ENCODE data around the gene HCST.

Gene HCST

DNA sequence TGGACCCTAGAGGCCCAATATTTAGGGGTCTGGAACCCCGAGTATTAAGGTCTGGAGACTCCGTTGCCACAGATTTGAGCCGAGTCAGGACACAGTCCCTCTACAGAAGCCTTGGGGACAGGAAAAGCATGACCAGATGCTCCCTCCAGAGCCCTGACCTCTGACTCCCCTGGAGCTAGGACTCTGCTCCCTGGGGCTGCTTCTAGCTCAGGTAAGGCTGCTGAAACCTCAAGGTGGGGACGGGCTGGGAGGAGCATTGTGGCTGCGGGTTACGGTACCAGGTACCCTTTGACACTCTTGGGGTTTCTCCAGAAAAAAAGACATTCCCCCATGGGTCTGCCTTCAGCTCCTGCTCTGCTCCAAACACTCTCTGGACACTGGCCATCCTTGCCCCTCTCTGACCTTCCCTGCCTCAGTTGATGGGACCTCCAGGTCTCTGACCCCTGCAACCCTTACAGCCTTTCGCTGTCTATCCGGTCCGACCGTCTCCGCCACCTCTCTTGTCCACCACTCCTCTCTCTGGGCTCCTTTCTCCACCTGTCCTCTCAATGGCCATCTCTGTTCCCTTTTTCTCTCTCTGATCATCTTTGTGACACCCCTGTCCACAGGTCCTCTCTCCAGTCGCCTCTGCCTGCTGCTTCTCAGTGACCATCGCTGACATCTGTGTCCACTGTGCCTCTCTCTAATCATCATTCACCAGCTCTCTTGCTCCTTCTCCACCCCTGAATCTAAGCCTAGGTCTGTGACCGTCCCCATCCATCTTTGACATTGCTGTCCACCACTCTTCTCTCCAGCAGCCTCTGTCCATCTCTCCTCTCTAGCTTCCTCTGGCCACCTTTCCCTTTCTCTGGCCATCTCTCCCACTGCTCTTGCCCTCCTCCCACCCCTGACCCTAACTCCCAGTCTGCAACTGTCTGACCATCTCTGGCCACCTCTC lies 35.3 kb downstream of the HCST start:
- no peak for DNase-seq (ENCODE audit: low spot score)

DNA sequence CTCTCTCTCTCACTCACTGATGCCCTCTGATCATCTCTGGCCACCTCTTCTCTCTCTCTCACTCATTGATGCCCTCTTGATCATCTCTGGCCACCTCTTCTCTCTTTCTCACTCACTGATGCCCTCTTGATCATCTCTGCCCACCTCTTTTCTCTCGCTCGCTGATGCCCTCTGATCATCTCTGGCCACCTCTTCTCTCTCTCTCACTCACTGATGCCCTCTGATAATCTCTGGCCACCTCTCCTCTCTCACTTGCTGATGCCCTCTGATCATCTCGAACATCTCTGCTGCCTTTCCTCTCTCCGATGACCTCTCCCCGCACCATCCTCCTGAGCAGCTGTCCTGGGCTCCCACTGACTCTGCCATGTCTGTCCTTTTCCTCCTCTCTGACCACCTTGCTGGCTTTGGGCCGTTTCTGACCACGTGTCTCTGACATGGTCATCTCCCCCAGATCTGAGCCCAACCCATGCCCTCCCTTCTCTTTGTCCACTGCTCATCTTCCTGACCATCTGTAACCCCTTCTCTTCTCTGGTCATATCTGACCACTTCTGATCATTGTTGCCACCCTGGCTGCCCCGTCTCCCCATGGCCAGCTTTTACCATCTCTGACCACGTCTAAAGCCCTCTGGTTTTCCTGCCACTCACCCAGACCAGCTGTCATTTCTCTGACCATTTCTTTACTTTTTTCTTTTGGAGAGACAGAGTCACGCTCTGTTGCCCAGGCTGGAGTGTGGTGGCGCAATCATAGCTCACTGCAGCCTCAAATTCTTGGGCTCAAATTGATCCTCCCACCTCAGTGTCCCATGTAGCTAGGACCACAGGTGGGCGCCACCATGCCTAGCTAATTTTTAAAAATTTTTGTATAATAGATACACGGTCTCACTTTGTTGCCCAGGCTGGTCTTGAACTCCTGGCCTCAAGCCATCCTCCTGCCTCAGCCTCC lies 36.2 kb downstream of the HCST start:
- no peak for DNase-seq (ENCODE audit: low spot score)

DNA sequence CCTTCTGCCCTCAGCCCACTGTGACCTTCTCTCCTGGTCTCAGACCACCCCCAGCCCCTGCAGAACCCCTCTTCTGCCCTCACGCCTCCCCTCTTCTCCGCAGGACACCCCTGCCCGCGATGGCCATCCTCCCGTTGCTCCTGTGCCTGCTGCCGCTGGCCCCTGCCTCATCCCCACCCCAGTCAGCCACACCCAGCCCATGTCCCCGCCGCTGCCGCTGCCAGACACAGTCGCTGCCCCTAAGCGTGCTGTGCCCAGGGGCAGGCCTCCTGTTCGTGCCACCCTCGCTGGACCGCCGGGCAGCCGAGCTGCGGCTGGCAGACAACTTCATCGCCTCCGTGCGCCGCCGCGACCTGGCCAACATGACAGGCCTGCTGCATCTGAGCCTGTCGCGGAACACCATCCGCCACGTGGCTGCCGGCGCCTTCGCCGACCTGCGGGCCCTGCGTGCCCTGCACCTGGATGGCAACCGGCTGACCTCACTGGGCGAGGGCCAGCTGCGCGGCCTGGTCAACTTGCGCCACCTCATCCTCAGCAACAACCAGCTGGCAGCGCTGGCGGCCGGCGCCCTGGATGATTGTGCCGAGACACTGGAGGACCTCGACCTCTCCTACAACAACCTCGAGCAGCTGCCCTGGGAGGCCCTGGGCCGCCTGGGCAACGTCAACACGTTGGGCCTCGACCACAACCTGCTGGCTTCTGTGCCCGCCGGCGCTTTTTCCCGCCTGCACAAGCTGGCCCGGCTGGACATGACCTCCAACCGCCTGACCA lies 37.2 kb downstream of the HCST start:
- DNase-seq (ENCODE audit: low spot score) = no peak

DNA sequence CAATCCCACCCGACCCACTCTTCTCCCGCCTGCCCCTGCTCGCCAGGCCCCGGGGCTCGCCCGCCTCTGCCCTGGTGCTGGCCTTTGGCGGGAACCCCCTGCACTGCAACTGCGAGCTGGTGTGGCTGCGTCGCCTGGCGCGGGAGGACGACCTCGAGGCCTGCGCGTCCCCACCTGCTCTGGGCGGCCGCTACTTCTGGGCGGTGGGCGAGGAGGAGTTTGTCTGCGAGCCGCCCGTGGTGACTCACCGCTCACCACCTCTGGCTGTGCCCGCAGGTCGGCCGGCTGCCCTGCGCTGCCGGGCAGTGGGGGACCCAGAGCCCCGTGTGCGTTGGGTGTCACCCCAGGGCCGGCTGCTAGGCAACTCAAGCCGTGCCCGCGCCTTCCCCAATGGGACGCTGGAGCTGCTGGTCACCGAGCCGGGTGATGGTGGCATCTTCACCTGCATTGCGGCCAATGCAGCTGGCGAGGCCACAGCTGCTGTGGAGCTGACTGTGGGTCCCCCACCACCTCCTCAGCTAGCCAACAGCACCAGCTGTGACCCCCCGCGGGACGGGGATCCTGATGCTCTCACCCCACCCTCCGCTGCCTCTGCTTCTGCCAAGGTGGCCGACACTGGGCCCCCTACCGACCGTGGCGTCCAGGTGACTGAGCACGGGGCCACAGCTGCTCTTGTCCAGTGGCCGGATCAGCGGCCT lies 37.9 kb downstream of the HCST start:
- DNase-seq (ENCODE audit: low spot score) = no peak

DNA sequence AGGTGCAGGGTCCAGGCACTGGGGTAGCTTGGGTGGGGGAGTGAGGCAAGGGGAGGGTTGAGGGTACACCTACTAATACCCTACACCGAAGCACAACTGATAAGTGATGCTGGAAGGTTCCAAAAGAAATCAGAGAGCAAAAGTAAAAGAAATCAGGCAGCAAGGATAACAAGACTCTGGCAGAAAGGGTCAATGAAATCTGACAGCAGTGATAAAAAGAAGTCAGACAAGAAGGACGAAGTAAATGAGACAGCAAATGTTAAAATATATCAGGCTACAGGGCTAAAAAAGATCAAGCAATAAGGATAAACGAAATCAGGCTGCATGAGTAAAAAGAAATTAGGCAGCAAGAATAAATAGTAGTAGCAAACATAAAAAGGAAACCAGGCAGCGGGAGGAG lies 38.5 kb downstream of the HCST start:
- no peak for DNase-seq (ENCODE audit: low spot score)

DNA sequence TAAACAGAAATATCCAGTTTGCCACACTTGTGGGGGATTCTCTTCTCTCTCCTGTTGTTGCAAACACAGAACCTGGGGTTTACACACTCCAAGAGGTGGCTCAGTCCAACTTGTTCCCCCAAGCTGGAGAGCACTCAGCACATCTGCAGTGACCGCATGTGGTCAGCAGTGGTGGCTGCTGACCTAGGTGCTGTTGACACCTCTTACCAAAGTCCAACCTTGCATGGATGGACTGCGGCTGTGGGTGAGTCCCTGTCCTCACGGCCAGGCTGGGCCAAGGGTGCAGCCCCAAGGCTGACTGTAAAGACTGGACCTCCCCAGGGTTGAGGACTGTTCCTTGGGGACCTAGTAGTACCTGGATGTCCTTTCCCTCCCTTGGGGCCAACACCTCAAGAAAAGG lies 39.9 kb downstream of the HCST start:
- DNase-seq (ENCODE audit: low spot score) = no peak

DNA sequence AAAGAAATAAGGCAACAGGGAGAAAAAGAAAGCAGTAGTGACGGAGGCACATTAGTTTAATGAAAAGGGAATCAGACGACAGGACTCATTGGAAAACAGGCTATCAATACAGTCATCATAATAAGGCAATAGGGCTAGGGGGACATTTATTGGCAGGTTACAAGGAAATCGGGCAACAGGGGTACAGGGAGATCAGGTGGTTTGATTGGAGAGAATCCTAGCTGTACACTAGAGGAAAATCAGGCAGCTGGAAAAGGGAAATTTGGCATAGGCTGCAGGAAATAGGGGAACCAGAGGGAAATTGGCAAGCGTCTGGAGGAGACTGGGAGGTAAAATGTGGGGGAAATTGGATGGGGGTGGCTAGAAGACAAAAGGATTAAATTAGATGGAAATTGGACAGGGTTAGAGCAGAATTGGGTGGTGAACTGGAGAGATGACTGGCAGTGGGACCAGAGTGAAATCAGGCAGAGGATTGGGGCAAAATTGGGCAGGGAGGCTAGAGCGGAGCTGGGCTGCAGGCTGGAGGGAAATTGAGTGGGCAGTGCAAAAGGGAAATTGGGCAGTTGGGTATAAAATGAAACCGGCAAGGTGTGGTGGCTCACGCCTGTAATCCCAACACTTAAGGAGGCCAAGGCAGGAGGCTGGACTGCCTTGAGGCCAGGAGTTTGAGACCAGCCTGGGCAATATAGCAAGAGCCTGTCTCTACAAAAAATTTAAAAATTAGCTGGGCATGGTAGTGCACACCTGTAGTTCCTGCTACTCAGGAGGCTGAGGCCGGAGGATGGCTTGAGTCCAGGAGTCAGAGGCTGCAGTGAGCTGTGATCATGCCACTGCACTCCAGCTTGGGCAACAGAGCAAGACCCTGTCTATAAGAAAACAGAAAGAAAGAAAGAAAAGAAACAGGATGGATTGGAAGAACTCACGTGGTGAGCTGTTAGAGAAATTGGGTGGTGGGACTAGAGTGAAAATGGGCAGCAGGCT lies 41.3 kb downstream of the HCST start:
- no peak for DNase-seq (ENCODE audit: low spot score)

DNA sequence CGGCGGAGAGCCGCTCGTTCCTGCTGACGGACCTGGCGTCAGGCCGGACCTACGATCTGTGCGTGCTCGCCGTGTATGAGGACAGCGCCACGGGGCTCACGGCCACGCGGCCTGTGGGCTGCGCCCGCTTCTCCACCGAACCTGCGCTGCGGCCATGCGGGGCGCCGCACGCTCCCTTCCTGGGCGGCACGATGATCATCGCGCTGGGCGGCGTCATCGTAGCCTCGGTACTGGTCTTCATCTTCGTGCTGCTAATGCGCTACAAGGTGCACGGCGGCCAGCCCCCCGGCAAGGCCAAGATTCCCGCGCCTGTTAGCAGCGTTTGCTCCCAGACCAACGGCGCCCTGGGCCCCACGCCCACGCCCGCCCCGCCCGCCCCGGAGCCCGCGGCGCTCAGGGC lies 42.2 kb downstream of the HCST start:
- DNase-seq (ENCODE audit: low spot score) = no peak

DNA sequence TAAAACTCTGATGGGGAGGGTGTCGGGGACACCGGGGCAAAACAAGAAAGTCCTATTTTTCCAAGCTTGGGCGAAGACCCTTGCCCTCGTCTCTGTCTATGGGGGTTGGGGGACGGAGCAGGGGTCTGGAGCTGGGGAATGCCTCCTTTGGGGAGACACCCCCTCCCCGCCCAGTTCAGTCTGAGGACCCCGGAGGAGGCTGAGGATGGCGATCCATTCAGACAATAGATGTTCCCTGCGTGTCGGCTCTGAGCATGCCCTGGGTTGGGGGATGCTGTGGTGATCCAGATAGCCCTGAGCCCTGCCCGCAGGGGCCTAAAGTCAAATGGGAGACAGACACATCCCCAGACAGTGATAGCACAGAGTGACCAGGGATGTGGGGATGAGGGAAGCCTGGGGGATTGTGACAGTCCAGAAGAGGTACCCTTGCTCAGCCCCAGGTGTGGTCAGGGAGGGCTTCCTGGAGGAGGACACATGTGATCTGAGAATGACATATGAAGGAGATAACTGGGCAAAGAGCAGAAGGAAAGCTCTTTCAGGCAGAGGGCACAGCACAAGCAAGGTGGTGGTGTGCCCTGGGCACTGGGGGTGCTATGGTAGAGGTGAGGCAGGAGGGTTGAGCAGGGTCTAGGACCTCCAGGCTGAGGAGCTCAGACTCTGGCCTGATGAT lies 42.9 kb downstream of the HCST start:
- no peak for DNase-seq (ENCODE audit: low spot score)

DNA sequence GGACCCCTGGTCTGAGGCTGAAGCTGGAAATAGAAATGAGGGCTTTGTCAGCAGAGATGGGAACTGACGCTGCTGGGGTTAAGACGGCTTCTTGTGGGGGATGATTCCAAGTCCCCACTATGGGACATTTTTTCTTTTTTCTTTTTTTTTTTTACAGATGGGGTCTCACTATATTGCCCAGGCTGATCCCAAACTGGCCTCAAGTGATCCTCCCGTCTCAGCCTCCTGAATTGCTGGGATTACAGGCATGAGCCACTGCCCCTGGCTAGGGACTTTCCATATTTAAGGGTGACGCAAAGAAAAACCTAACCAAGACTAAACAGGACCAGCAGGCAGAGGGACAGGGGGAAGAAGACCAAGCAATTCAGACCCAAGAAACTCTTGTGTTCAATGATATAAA lies 43.9 kb downstream of the HCST start:
- no peak for DNase-seq (ENCODE audit: low spot score)

DNA sequence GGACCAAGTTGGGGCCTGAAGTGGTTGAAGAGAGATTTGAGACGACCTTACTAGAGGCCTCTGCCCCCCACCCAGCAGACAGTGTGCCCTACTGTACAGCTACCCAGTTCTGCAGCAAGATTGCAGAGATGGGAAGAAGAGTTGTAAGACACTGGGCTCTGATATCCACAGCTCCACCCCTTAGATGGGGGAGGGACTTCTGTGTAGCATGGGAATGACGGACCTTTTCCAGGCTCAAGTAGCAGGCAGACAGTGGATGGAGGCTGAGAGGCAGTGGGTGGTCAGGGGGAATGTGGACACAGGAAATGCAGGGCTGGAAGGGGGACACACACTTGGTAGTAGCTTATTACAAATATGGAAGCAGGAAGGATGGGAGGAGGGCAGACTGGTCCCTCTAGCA lies 46.8 kb downstream of the HCST start:
- DNase-seq (ENCODE audit: low spot score) = no peak

Measured in D341Med (cell line).